ENCODE results near the gene MCL1.

Gene MCL1

GRCh38 chr1:150536836-150537731 lies 42.3 kb downstream of the MCL1 start:
- no peak for DNase-seq

- DNase-seq: no peak
These were observed 43.7 kb downstream of the MCL1 start for GRCh38 chr1:150535511-150536287.

DNA sequence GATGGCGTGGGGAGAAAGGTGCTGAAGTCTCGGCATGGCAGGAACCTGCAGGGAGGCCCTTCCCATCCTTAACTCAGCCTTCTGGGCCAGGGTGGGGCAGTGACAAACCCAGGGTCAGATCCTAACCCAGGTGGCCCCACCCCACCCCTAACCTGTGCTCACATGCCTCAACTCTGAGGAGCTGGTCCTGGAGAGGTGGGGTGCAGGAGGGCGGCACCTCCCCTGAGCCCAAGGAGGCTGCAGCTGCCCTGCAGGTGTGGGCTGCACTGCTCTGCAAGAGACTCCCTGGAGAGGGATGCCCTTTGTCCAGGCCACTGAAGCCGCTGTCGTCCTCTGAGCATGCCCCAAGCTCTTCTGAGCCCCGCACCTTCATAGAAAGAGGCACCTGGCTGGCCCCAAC lies 45.4 kb downstream of the MCL1 start:
- no peak for DNase-seq

DNA sequence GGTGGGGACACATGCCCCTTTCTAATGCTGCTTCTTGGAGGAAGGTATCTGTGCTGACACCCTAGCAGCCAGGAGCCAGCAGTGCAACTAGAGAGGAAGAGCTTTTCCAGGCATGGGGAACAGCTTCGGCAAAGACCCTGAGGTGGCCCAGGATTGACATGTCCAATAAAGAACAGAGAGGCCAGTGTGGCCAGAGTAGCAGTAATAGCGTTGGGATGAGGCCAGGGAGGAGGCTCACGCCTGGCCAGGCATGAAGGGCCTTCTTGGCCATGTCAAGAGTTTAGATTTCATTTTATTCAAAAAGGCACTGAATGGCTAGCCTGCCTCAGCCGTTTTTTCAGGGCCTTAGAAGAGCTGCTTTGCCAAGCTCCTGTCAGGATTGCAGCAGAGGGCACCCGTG lies 46.5 kb downstream of the MCL1 start:
- no peak for DNase-seq

GRCh38 chr1:150530491-150531159 lies 48.8 kb downstream of the MCL1 start:
- no peak for DNase-seq

- peak in 1 of 2 experiments; percentile 45 for DNase-seq
These were observed 50.4 kb downstream of the MCL1 start for GRCh38 chr1:150529017-150529416.

DNA sequence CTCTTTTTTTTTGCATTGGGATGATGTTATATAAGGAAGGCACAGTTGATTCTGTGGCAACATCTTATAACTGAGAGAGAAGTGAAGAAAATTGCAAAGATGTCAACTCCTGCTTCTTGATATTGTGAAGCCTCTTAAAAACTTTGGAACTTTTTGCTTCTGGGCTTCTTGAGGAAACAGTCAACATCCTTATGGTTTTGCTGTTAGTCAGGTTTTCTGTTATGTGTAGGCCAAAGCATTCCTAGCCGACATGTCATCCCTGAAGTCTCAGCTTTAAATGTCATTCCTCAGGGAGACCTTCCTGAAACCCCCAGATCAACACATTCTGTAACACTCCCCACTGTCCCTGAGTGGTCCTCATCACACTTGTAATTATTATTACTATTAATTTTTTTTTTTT lies 51.2 kb downstream of the MCL1 start:
- DNase-seq: no peak

- no peak for DNase-seq
These were observed 54.1 kb downstream of the MCL1 start for GRCh38 chr1:150525348-150525747.

Measured in NCI-H446 (cell line).